ENCODE data around the gene GAB3.

DNA sequence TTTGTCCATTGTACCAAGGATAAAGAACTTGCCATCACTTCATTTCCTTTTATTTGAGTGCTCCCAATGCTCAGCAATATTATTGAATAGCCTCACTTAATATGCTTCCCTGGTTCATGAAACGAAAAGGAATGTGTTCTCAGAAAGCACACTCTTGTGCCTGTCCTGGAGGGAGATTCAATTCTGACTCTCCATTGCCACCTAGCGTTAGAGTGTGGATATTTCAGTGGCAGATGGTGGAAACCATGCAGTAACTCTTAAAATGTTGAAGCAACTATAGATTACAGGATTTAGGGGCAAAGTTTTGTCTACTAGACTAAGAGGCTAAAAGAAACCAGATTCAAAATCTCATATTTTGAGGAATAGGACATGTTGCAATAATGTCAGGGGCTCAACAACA, 36.0 kb downstream of the GAB3 start:
- TF ChIP-seq, protein P1, sequence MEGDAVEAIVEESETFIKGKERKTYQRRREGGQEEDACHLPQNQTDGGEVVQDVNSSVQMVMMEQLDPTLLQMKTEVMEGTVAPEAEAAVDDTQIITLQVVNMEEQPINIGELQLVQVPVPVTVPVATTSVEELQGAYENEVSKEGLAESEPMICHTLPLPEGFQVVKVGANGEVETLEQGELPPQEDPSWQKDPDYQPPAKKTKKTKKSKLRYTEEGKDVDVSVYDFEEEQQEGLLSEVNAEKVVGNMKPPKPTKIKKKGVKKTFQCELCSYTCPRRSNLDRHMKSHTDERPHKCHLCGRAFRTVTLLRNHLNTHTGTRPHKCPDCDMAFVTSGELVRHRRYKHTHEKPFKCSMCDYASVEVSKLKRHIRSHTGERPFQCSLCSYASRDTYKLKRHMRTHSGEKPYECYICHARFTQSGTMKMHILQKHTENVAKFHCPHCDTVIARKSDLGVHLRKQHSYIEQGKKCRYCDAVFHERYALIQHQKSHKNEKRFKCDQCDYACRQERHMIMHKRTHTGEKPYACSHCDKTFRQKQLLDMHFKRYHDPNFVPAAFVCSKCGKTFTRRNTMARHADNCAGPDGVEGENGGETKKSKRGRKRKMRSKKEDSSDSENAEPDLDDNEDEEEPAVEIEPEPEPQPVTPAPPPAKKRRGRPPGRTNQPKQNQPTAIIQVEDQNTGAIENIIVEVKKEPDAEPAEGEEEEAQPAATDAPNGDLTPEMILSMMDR (IDR thresholded peaks at IDR 0.05; ENCODE audit: insufficient read depth, low read depth, low read length): peak; percentile 68
- TF ChIP-seq EZH2 (IDR thresholded peaks at IDR 0.05; ENCODE audit: insufficient read depth, low read length): no peak

All from astrocyte (in vitro differentiated cells and primary cell).